MCF 10A (cell line): ENCODE results near the gene PHOX2A. TPM values are rescaled to one million over a fixed set of nuclear protein-coding genes. Genes with fewer than 3 reads are reported as not detected.

Source experiments
- BruUV-seq: library from RNA; stranded (reverse); fragments of 400-500 nt; replicated peaks from 2 replicates; lab custom pipeline; 2021; lab: Mats Ljungman, UMichigan
- CTCF ChIA-PET: fragments of 300-600 bp; sonication (Branson Sonifier 250); formaldehyde crosslinking; extraction: SDS; loops from one replicate; lab custom pipeline; 2021; ENCODE audit warnings: antibody characterized with exemption, inconsistent platforms; lab: Yijun Ruan, JAX
- POLR2A ChIA-PET: fragments of 300-600, 350-650 bp; sonication (Branson Sonifier 250); formaldehyde crosslinking; extraction: SDS; loops from one replicate; lab custom pipeline; 2020; ENCODE audit warnings: antibody characterized with exemption, inconsistent platforms; lab: Yijun Ruan, JAX
- DNase-seq: peaks from one replicate; pipeline ENCODE4 v3.0.0-alpha.2; 2018; ENCODE audit not compliant: unreplicated experiment
- H3K27ac Mint-ChIP-seq: one replicate; pipeline ENCODE4 v1.8.0; 2022; ENCODE audit warnings: mild to moderate bottlenecking, low read depth, mixed read lengths; ENCODE audit not compliant: unreplicated experiment
- H3K27me3 Mint-ChIP-seq: one replicate; pipeline ENCODE4 v1.8.0; 2022; ENCODE audit warnings: mixed read lengths; ENCODE audit not compliant: insufficient read depth, unreplicated experiment
- H3K36me3 Mint-ChIP-seq: one replicate; pipeline ENCODE4 v1.8.0; 2022; ENCODE audit warnings: mild to moderate bottlenecking, moderate library complexity, mixed read lengths; ENCODE audit not compliant: insufficient read depth, unreplicated experiment
- H3K4me1 Mint-ChIP-seq: one replicate; pipeline ENCODE4 v1.8.0; 2022; ENCODE audit warnings: mixed read lengths; ENCODE audit not compliant: insufficient read depth, unreplicated experiment
- H3K4me3 Mint-ChIP-seq: one replicate; pipeline ENCODE4 v1.8.0; 2022; ENCODE audit warnings: mild to moderate bottlenecking, moderate library complexity, mixed read lengths; ENCODE audit not compliant: unreplicated experiment
- H3K9me3 Mint-ChIP-seq: one replicate; pipeline ENCODE4 v1.8.0; 2022; ENCODE audit warnings: mixed read lengths; ENCODE audit not compliant: unreplicated experiment
- intact Hi-C: fragments of 100-400 bp; cut with micrococcal nuclease; formaldehyde crosslinking; loops from 2 replicates; pipeline ENCODE4 v1.14.1; 2022
- total RNA-seq: library from RNA; stranded (reverse); gene quantifications from 2 replicates; pipeline ENCODE4 v1.2.3, GENCODE V29; 2022
- TF ChIP-seq, protein P1 (sequence below): fragments of 200-600 bp; IDR thresholded peaks from one replicate; pipeline ENCODE4 v1.8.0; 2022; ENCODE audit warnings: antibody characterized with exemption, mild to moderate bottlenecking; ENCODE audit not compliant: unreplicated experiment

Gene PHOX2A
- total RNA-seq, 1 experiment from 2014 or later = not detected

DNA sequence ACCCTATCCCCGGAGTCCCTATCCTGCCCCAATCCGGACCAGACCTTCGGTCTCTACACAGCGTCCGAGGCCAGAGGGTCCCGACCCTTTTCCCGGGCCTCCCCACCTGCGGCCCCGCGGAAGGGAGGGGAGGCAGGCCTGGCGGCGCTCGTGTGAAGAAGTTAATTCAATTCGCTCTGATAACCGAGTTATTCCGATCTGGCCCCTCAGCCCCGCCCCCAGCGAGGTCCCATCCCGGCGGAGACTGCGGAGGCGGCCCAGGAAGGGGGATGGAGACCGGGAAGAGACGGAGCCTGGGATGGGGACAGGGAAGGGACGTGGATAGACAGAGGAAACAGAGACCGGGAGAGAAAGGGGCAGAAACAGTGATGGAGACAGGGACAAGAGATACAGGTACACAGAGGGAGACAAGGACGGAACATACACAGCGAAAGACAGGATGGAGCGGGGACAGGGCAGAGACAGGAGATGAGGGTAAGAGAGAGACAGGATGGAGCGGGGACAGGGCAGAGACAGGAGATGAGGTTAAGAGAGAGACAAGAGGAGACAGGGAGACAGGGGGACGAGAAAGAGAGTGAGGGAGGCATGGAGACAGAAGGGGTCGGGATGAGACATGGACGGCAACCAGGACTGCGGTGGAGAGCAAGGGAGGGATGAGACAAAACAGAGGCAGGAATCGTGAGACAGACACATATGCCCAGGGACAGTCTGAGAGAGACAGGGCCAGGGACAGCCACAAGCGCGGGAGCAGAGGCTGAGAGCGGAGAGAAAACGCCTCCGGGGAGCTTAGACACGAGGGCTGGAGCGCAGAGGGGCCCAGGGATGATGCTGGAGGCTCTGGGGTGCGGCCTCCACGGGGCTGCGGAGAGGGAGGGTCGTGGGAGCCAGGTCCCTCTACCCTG is 636 bp upstream of the PHOX2A start:
- Mint-ChIP-seq H3K27ac (no peak overlapping the region), H3K4me3 (no peak overlapping the region), H3K9me3 (no peaks in the 10 kb centered on the region), H3K36me3 (no peaks in the 10 kb centered on the region), H3K4me1 (no peaks in the 10 kb centered on the region), H3K27me3 (no peaks in the 10 kb centered on the region)
- ChIA-PET CTCF (no interaction called here), POLR2A (no interaction called here)
- TF ChIP-seq, protein P1, sequence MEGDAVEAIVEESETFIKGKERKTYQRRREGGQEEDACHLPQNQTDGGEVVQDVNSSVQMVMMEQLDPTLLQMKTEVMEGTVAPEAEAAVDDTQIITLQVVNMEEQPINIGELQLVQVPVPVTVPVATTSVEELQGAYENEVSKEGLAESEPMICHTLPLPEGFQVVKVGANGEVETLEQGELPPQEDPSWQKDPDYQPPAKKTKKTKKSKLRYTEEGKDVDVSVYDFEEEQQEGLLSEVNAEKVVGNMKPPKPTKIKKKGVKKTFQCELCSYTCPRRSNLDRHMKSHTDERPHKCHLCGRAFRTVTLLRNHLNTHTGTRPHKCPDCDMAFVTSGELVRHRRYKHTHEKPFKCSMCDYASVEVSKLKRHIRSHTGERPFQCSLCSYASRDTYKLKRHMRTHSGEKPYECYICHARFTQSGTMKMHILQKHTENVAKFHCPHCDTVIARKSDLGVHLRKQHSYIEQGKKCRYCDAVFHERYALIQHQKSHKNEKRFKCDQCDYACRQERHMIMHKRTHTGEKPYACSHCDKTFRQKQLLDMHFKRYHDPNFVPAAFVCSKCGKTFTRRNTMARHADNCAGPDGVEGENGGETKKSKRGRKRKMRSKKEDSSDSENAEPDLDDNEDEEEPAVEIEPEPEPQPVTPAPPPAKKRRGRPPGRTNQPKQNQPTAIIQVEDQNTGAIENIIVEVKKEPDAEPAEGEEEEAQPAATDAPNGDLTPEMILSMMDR = no peak
- BruUV-seq = no TSS peak
- DNase-seq = no peak
- intact Hi-C loops = loop anchor here (5.0 kb wide), 1 partner anchor 168 kb away; no protein-coding TSS in a partner anchor

DNA sequence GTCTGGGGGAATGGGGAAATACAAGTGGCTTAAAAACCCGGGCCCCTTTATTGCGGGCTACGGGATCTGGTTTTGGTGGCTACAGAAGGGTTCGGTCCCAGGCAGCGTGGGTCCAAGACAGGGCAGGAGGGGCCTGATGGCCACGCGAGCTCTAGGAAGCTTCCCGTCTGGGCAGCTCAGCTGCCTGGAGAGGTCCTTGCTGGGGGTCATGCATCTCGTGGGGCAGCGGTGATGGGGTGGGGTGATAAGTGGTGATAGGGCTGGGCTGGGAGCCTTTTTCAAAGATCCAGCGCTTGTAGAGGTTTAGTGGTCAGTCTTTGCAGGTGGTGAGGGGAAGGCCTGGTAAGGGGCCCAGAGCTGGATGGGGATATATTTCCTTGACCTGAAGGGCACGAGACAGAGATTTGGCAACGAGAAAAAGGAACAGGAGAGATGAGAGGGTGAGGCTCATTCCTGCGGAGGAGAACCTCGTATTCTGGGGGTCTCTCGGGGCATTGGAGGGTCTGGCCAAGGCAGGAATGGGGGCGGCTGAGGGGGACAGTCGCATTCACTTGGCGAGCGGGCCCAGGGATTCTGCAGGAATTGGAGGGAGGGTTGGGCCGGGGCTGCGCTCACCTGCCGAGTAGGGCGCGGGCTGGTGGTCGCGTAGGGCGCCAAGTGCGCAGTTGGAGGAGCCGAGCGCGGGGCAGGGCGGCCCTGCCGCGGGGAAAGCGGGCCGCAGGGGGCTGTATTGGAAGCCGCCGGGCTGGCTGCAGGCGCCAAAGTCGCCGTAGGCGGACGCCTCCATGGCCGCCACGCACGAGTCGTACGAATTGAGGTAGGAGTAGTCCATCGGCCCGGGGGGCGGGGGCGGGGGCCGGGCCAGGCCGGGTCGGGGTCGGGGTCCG is 560 bp downstream of the PHOX2A start:
- POLR2A ChIA-PET = no interaction called here
- Mint-ChIP-seq H3K27me3 (no peaks in the 10 kb centered on the region), H3K4me1 (peaks cover 9% of the 10 kb centered on the region), H3K4me3 (no peak overlapping the region), H3K9me3 (no peaks in the 10 kb centered on the region), H3K36me3 (peaks cover 11% of the 10 kb centered on the region), H3K27ac (no peak overlapping the region)
- BruUV-seq = no TSS peak
- CTCF ChIA-PET = interaction anchor here (0.6 to 1.2 kb wide), 3 partner anchors 137 to 219 kb away, joined by 3 to 5 read pairs (median 4); no protein-coding TSS in a partner anchor
- intact Hi-C loops = no loop called here
- TF ChIP-seq, protein P1 = no peak
- DNase-seq = no peak

DNA sequence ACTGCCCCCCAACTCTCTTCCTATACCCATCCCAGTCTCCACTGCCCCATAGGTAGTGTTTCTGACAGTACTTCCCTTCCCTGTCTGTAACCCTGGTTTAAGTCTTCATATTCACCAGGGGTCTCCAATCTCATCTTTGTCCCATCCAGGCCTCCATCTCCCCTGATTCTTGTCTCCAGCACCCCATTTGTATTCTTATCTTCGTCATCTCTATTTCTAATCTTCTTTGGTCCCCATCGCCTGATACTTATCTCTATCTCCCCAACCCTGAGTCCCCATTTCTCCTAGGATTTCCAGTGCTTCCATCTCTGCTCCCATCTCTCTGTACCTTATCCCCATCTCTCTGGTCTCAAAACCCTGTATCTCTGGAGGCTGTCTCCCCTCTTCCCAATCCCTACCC is 1.8 kb downstream of the PHOX2A start:
- Mint-ChIP-seq H3K9me3 (no peaks in the 10 kb centered on the region), H3K27me3 (no peaks in the 10 kb centered on the region), H3K4me1 (peaks cover 9% of the 10 kb centered on the region), H3K36me3 (peaks cover 21% of the 10 kb centered on the region), H3K4me3 (no peak overlapping the region), H3K27ac (no peak overlapping the region)
- intact Hi-C loops = no loop called here
- TF ChIP-seq, protein P1 = no peak
- ChIA-PET POLR2A (no interaction called here), CTCF (no interaction called here)
- no TSS peak for BruUV-seq
- DNase-seq = no peak
